IMR-90 (cell line): Measurements from ENCODE around the gene EHHADH. TPM values are rescaled to one million over a fixed set of nuclear protein-coding genes. Genes with fewer than 3 reads are reported as not detected.

Experiments
- ATAC-seq: fragments of 200-7000 bp; cut with Tn5 transposase; 2 replicates; pipeline ENCODE4 v1.9.1; 2020; ENCODE audit warnings: low read depth, mild to moderate bottlenecking, moderate library complexity
- BruUV-seq: library from RNA; stranded (reverse); fragments of 400-500 nt; replicated peaks from 2 replicates; lab custom pipeline; 2021; lab: Mats Ljungman, UMichigan
- CTCF ChIA-PET: fragments of 300-600 bp; formaldehyde crosslinking; extraction: SDS; loops from one replicate; lab custom pipeline; 2021; ENCODE audit warnings: antibody characterized with exemption; lab: Yijun Ruan, JAX
- POLR2A ChIA-PET: fragments of 300-600 bp; sonication (Branson Sonifier 250); formaldehyde crosslinking; loops from one replicate; lab custom pipeline; 2022; ENCODE audit warnings: antibody characterized with exemption; ENCODE audit not compliant: unreplicated experiment; lab: Charles Lee
- DNase-seq: peaks from one replicate; pipeline ENCODE4 v3.0.0; 2013
- H2AFZ ChIP-seq: replicated peaks from 2 replicates; pipeline ENCODE3; 2013; ENCODE audit warnings: low read length, mild to moderate bottlenecking; ENCODE audit not compliant: poor library complexity
- H2AK5ac ChIP-seq: 2 replicates; pipeline ENCODE4 v1.6.1; 2013; ENCODE audit warnings: low read depth, low read length, inconsistent platforms
- H2AK9ac ChIP-seq: replicated peaks from 2 replicates; pipeline ENCODE3; 2013; ENCODE audit warnings: mild to moderate bottlenecking, low read depth, low read length, moderate library complexity; ENCODE audit not compliant: poor library complexity
- H2BK120ac ChIP-seq: 2 replicates; pipeline ENCODE4 v1.6.1; 2013; ENCODE audit warnings: low read depth, low read length, inconsistent platforms
- H2BK15ac ChIP-seq: 3 replicates; pipeline ENCODE4 v1.6.1; 2013; ENCODE audit warnings: low read depth, low read length, inconsistent platforms
- H2BK20ac ChIP-seq: 2 replicates; pipeline ENCODE4 v1.6.1; 2013; ENCODE audit warnings: low read depth, mild to moderate bottlenecking, inconsistent platforms, low read length, moderate library complexity
- H2BK5ac ChIP-seq: 2 replicates; pipeline ENCODE4 v1.6.1; 2013; ENCODE audit warnings: mild to moderate bottlenecking, low read depth, low read length, inconsistent platforms; ENCODE audit not compliant: poor library complexity, severe bottlenecking
- H3K14ac ChIP-seq: replicated peaks from 2 replicates; pipeline ENCODE4 v1.6.1; 2013; ENCODE audit warnings: low read depth, low read length, inconsistent platforms
- H3K18ac ChIP-seq: 2 replicates; pipeline ENCODE4 v1.6.1; 2013; ENCODE audit warnings: low read depth, low read length, control low read depth
- H3K23ac ChIP-seq: 2 replicates; pipeline ENCODE4 v1.6.1; 2013; ENCODE audit warnings: low read depth, low read length, inconsistent platforms
- H3K27ac ChIP-seq: 2 replicates; pipeline ENCODE4 v1.5.1; 2013; ENCODE audit warnings: mild to moderate bottlenecking, control low read depth, low read length; ENCODE audit not compliant: insufficient read depth
- H3K27me3 ChIP-seq: 2 replicates; pipeline ENCODE4 v1.6.1; 2013; ENCODE audit warnings: low read length; ENCODE audit not compliant: control insufficient read depth, insufficient read depth
- H3K36me3 ChIP-seq: 2 replicates; pipeline ENCODE4 v1.6.1; 2013; ENCODE audit warnings: low read length, mixed read lengths; ENCODE audit not compliant: control insufficient read depth, insufficient read depth
- H3K4ac ChIP-seq: 2 replicates; pipeline ENCODE4 v1.6.1; 2013; ENCODE audit warnings: low read depth, low read length, inconsistent platforms
- H3K4me1 ChIP-seq: 2 replicates; pipeline ENCODE4 v1.6.1; 2013; ENCODE audit warnings: low read length, mixed read lengths; ENCODE audit not compliant: control insufficient read depth, insufficient read depth
- H3K4me2 ChIP-seq: 2 replicates; pipeline ENCODE4 v1.6.1; 2013; ENCODE audit warnings: low read depth, mild to moderate bottlenecking, control low read depth, low read length, moderate library complexity
- H3K4me3 ChIP-seq: 2 replicates; pipeline ENCODE4 v1.5.1; 2013; ENCODE audit warnings: low read depth, mild to moderate bottlenecking, control low read depth, low read length, moderate library complexity; ENCODE audit not compliant: insufficient read depth
- H3K56ac ChIP-seq: 2 replicates; pipeline ENCODE4 v1.6.1; 2013; ENCODE audit warnings: low read length, inconsistent platforms; ENCODE audit not compliant: insufficient read depth; ENCODE audit errors: extremely low read depth
- H3K79me1 ChIP-seq, 2 experiments: 2 replicates each; pipeline ENCODE4 v1.6.1; 2013; ENCODE audit warnings: low read length in 2 of 2, inconsistent platforms in 1 of 2, low read depth in 1 of 2
- H3K9ac ChIP-seq: 2 replicates; pipeline ENCODE4 v1.6.1; 2013; ENCODE audit warnings: low read depth, low read length, control low read depth
- H3K9me1 ChIP-seq: 2 replicates; pipeline ENCODE4 v1.6.1; 2013; ENCODE audit warnings: low read length, inconsistent platforms; ENCODE audit not compliant: insufficient read depth
- H3K9me3 ChIP-seq: 2 replicates; pipeline ENCODE4 v1.6.1; 2013; ENCODE audit warnings: low read length; ENCODE audit not compliant: control insufficient read depth, insufficient read depth
- H4K20me1 ChIP-seq: 2 replicates; pipeline ENCODE4 v1.6.1; 2013; ENCODE audit warnings: low read length, inconsistent platforms; ENCODE audit not compliant: insufficient read depth
- H4K5ac ChIP-seq: 2 replicates; pipeline ENCODE4 v1.6.1; 2013; ENCODE audit warnings: mild to moderate bottlenecking, low read depth, low read length, control low read depth
- H4K8ac ChIP-seq, 2 experiments: 2 replicates each; pipeline ENCODE4 v1.6.1; 2013; ENCODE audit warnings: low read depth in 2 of 2, low read length in 2 of 2, control low read depth in 1 of 2, inconsistent platforms in 1 of 2
- H4K91ac ChIP-seq: 2 replicates; pipeline ENCODE4 v1.6.1; 2013; ENCODE audit warnings: low read depth, low read length, inconsistent platforms; ENCODE audit not compliant: insufficient read depth
- BHLHE40 ChIP-seq: fragments of 150-350 bp; IDR thresholded peaks from 2 replicates; pipeline ENCODE4 v1.6.1; 2016; ENCODE audit warnings: mild to moderate bottlenecking, low read depth, low read length
- CEBPB ChIP-seq: IDR thresholded peaks from 2 replicates; pipeline ENCODE4 v1.6.1; 2012; ENCODE audit warnings: low read depth, low read length, improper control_type of control experiment
- CHD1 ChIP-seq: IDR thresholded peaks from 2 replicates; pipeline ENCODE4 v1.6.1; 2012; ENCODE audit warnings: low read depth, low read length, improper control_type of control experiment
- CTCF ChIP-seq: conservative IDR thresholded peaks from 2 replicates; pipeline ENCODE4 v1.5.1; 2012; ENCODE audit warnings: mild to moderate bottlenecking, low read depth, low read length, improper control_type of control experiment
- ELK1 ChIP-seq: fragments of 150-350 bp; IDR thresholded peaks from 2 replicates; pipeline ENCODE4 v1.6.1; 2016; ENCODE audit warnings: low read depth, mild to moderate bottlenecking, low read length, moderate library complexity, borderline replicate concordance
- FOS ChIP-seq: fragments of 150-350 bp; IDR thresholded peaks from 2 replicates; pipeline ENCODE4 v1.6.1; 2016; ENCODE audit warnings: low read depth, low read length
- MAFK ChIP-seq: IDR thresholded peaks from 2 replicates; pipeline ENCODE4 v1.6.1; 2012; ENCODE audit warnings: low read depth, low read length, improper control_type of control experiment
- MAZ ChIP-seq: IDR thresholded peaks from 2 replicates; pipeline ENCODE4 v1.6.1; 2012; ENCODE audit warnings: low read depth, mild to moderate bottlenecking, low read length, improper control_type of control experiment, moderate library complexity, borderline replicate concordance
- MXI1 ChIP-seq: IDR thresholded peaks from 2 replicates; pipeline ENCODE4 v1.6.1; 2012; ENCODE audit warnings: low read depth, mild to moderate bottlenecking, low read length, moderate library complexity, borderline replicate concordance
- NFE2L2 ChIP-seq: fragments of 150-350 bp; IDR thresholded peaks from 2 replicates; pipeline ENCODE4 v1.6.1; 2016; ENCODE audit warnings: low read depth, mild to moderate bottlenecking, low read length
- POLR2A ChIP-seq: IDR thresholded peaks from 2 replicates; pipeline ENCODE4 v1.6.1; 2012; ENCODE audit warnings: mild to moderate bottlenecking, low read depth, low read length
- RAD21 ChIP-seq: IDR thresholded peaks from 2 replicates; pipeline ENCODE4 v1.6.1; 2012; ENCODE audit warnings: low read length, improper control_type of control experiment
- RCOR1 ChIP-seq: IDR thresholded peaks from 2 replicates; pipeline ENCODE4 v1.6.1; 2012; ENCODE audit warnings: mild to moderate bottlenecking, low read length, improper control_type of control experiment; ENCODE audit not compliant: insufficient replicate concordance
- RFX5 ChIP-seq: IDR thresholded peaks from 2 replicates; pipeline ENCODE4 v1.8.0; 2012; ENCODE audit warnings: low read depth, mild to moderate bottlenecking, low read length, moderate library complexity
- SMC3 ChIP-seq: fragments of 150-350 bp; IDR thresholded peaks from 2 replicates; pipeline ENCODE4 v1.6.1; 2016; ENCODE audit warnings: low read depth, mild to moderate bottlenecking, antibody characterized with exemption, low read length, moderate library complexity
- USF2 ChIP-seq: fragments of 150-350 bp; IDR thresholded peaks from 2 replicates; pipeline ENCODE4 v1.6.1; 2017; ENCODE audit warnings: mild to moderate bottlenecking, antibody characterized with exemption, low read length, low read depth
- WGBS, 2 experiments: methylation state at CpG; one replicate each; pipeline versions ENCODE4 v1.1.5 to v1.1.7; 2013; ENCODE audit warnings: missing lambda C conversion rate in 2 of 2; ENCODE audit not compliant: insufficient read length in 1 of 2; ENCODE audit errors: extremely low coverage in 2 of 2; 5-methylcytosine and 5-hydroxymethylcytosine counted together
- dilution Hi-C: fragments of 300-500 bp; cut with HindIII; formaldehyde crosslinking; loops from one replicate; pipeline ENCODE4 v1.14.3; 2018; ENCODE audit warnings: low sequenced_read_pairs; ENCODE audit not compliant: unreplicated experiment
- in situ Hi-C: fragments of 300-500 bp; cut with MboI; formaldehyde crosslinking; loops from 3 replicates; pipeline ENCODE4 v1.14.3; 2019; ENCODE audit warnings: low sequenced_read_pairs, inconsistent platforms, mixed read lengths
- intact Hi-C: fragments of 100-400 bp; cut with micrococcal nuclease; formaldehyde crosslinking; loops from 2 replicates; pipeline ENCODE4 v1.10.0; 2022
- polyA plus RNA-seq, 3 experiments: library from polyadenylated mRNA; depleted of rRNA; stranded (reverse); fragments of >200 nt; gene quantifications; 2 replicates each; pipeline ENCODE4 v1.2.3, GENCODE V29; 2012; ENCODE audit warnings: low replicate concordance in 1 of 3
- total RNA-seq: library from RNA; depleted of rRNA; stranded (reverse); fragments of >200 nt; gene quantifications from 2 replicates; pipeline ENCODE4 v1.2.3, GENCODE V29; 2012

Gene EHHADH
- total and polyA plus RNA-seq, 2 of the 4 experiments (the other 2 are of a cell fraction) = 2.0 to 4.7 TPM

GRCh38 chr3:185208823-185209222 lies 45.0 kb downstream of the EHHADH start:
- BruUV-seq = no TSS peak
- peaks cover 3% of the 10 kb centered on the region; the same call in 1 of the 2 replicates for H3K9me1 ChIP-seq
- no peaks in the 10 kb centered on the region for H3K4me1 ChIP-seq
- no peak overlapping the region for H3K23ac ChIP-seq
- ATAC-seq (no peak), DNase-seq (no peak)
- H3K14ac ChIP-seq = no peak overlapping the region
- dilution Hi-C loops = no loop called here
- no peak overlapping the region for H2AFZ ChIP-seq
- POLR2A ChIA-PET = no interaction called here
- H3K9ac ChIP-seq = no peak overlapping the region
- H2BK15ac ChIP-seq = no peak overlapping the region
- TF ChIP-seq CTCF (no peak), MAZ (no peak), NFE2L2 (no peak), SMC3 (no peak), USF2 (no peak), RCOR1 (no peak), ELK1 (no peak), MXI1 (no peak), MAFK (no peak), POLR2A (no peak), CHD1 (no peak), FOS (no peak), RFX5 (no peak), BHLHE40 (no peak), RAD21 (no peak), CEBPB (no peak)
- H4K5ac ChIP-seq = no peak overlapping the region
- no peaks in the 10 kb centered on the region for H3K36me3 ChIP-seq
- H2BK5ac ChIP-seq = no peak overlapping the region
- WGBS, 2 experiments = no CpG with 5 or more reads among the region's 1 CpG
- no peaks in the 10 kb centered on the region for H3K9me3 ChIP-seq
- no peak overlapping the region for H3K27ac ChIP-seq
- H2BK120ac ChIP-seq = no peak overlapping the region
- no peak overlapping the region for H2AK5ac ChIP-seq
- no peak overlapping the region for H4K8ac ChIP-seq
- in situ Hi-C loops = no loop called here
- H2BK20ac ChIP-seq = no peak overlapping the region
- no peak overlapping the region for H2AK9ac ChIP-seq
- CTCF ChIA-PET = no interaction called here
- H3K56ac ChIP-seq = no peak overlapping the region
- no peaks in the 10 kb centered on the region for H3K27me3 ChIP-seq
- intact Hi-C loops = no loop called here
- no peak overlapping the region for H3K4me3 ChIP-seq
- no peak overlapping the region for H4K91ac ChIP-seq
- no peak overlapping the region for H3K18ac ChIP-seq
- no peaks in the 10 kb centered on the region for H3K79me1 ChIP-seq
- no peak overlapping the region for H3K4ac ChIP-seq
- H3K4me2 ChIP-seq = no peak overlapping the region
- no peaks in the 10 kb centered on the region for H4K20me1 ChIP-seq
